SK-N-SH (cell line): Measurements from ENCODE around the gene CR1. TPM values are rescaled to one million over a fixed set of nuclear protein-coding genes. Genes with fewer than 3 reads are reported as not detected.

Experiments used
- CTCF ChIA-PET: fragments of 300-600, 350-600 bp; formaldehyde crosslinking; extraction: SDS; loops from one replicate; lab custom pipeline; 2021; lab: Yijun Ruan, JAX
- POLR2A ChIA-PET: fragments of 350-600 bp; sonication (Branson Sonifier 250); formaldehyde crosslinking; extraction: SDS; loops from one replicate; lab custom pipeline; 2020; ENCODE audit warnings: antibody characterized with exemption, inconsistent platforms; lab: Yijun Ruan, JAX
- DNase-seq: peaks from one replicate; pipeline ENCODE4 v3.0.0; 2012
- H2AFZ ChIP-seq: fragments of 200-600 bp; sonication (generic); 2 replicates; pipeline ENCODE4 v1.8.1; 2016; ENCODE audit warnings: antibody characterized with exemption, mild to moderate bottlenecking, low read depth
- H3F3A ChIP-seq: fragments of 200-600 bp; sonication (generic); replicated peaks from 2 replicates; pipeline ENCODE3; 2016; ENCODE audit warnings: antibody characterized with exemption, mild to moderate bottlenecking; ENCODE audit not compliant: insufficient read depth
- H3K27ac ChIP-seq, 2 experiments: fragments of 200-500 bp in 1 of 2; fragments of 200-600 bp in 1 of 2; sonication (Bioruptor generic) in 1 of 2; sonication (generic), shearing (Covaris generic) in 1 of 2; 2 replicates each; pipeline versions ENCODE4 v1.5.1 to v1.6.1; 2014 to 2016; ENCODE audit warnings: low read depth in 2 of 2, inconsistent platforms in 1 of 2, low read length in 1 of 2, mild to moderate bottlenecking in 1 of 2, mixed read lengths in 1 of 2
- H3K27me3 ChIP-seq: fragments of 200-600 bp; sonication (generic), shearing (Covaris generic); 2 replicates; pipeline ENCODE4 v1.6.1; 2016; ENCODE audit warnings: mixed run types; ENCODE audit not compliant: insufficient read depth
- H3K36me3 ChIP-seq, 2 experiments: fragments of 200-500 bp in 1 of 2; fragments of 200-600 bp in 1 of 2; sonication (Bioruptor generic) in 1 of 2; sonication (generic) in 1 of 2; replicated peaks in 1 of 2; 2 replicates each; pipeline versions ENCODE3 to v1.5.1; 2014 to 2016; ENCODE audit warnings: low read length in 1 of 2, mild to moderate bottlenecking in 1 of 2; ENCODE audit not compliant: insufficient read depth in 2 of 2, control insufficient read depth in 1 of 2
- H3K4me1 ChIP-seq, 2 experiments: fragments of 200-500 bp in 1 of 2; fragments of 200-600 bp in 1 of 2; sonication (Bioruptor generic) in 1 of 2; sonication (generic), shearing (Covaris generic) in 1 of 2; 2 replicates each; pipeline versions ENCODE4 v1.5.1 to v1.6.1; 2014 to 2016; ENCODE audit warnings: low read depth in 1 of 2, low read length in 1 of 2, mixed run types in 1 of 2; ENCODE audit not compliant: insufficient read depth in 2 of 2, control insufficient read depth in 1 of 2
- H3K4me2 ChIP-seq: fragments of 200-600 bp; sonication (generic), shearing (Covaris generic); 2 replicates; pipeline ENCODE4 v1.6.1; 2017; ENCODE audit warnings: mixed run types
- H3K4me3 ChIP-seq, 2 experiments: fragments of 200-500 bp in 1 of 2; fragments of 200-600 bp in 1 of 2; sonication (Bioruptor generic) in 1 of 2; sonication (generic), shearing (Covaris generic) in 1 of 2; 2 replicates each; pipeline versions ENCODE4 v1.5.1 to v1.8.1; 2014 to 2016; ENCODE audit warnings: low read depth in 2 of 2, inconsistent platforms in 1 of 2, low read length in 1 of 2, mild to moderate bottlenecking in 1 of 2, mixed read lengths in 1 of 2, moderate library complexity in 1 of 2
- H3K79me2 ChIP-seq: fragments of 200-600 bp; sonication (generic); 2 replicates; pipeline ENCODE4 v1.8.1; 2017; ENCODE audit warnings: mild to moderate bottlenecking; ENCODE audit not compliant: insufficient read depth
- H3K9ac ChIP-seq: fragments of 200-600 bp; sonication (generic); 2 replicates; pipeline ENCODE4 v1.6.1; 2017; ENCODE audit warnings: mixed run types
- H3K9me2 ChIP-seq: fragments of 200-600 bp; sonication (generic); 2 replicates; pipeline ENCODE4 v1.6.1; 2017; ENCODE audit warnings: mixed run types
- H3K9me3 ChIP-seq: fragments of 200-600 bp; sonication (generic); 2 replicates; pipeline ENCODE4 v1.6.1; 2017; ENCODE audit warnings: mixed run types, mild to moderate bottlenecking, moderate library complexity
- H4K20me1 ChIP-seq: fragments of 200-600 bp; sonication (generic); 2 replicates; pipeline ENCODE4 v1.6.1; 2017; ENCODE audit warnings: mild to moderate bottlenecking, mixed run types; ENCODE audit not compliant: insufficient read depth
- CHD2 ChIP-seq: fragments of 150-350 bp; IDR thresholded peaks from 2 replicates; pipeline ENCODE4 v1.6.1; 2018; ENCODE audit warnings: low read length; ENCODE audit not compliant: partially characterized antibody
- EP300 ChIP-seq, 2 experiments: IDR thresholded peaks; 2 replicates each; pipeline versions ENCODE4 v1.4.0 to v1.6.1; 2012; ENCODE audit warnings: borderline replicate concordance in 1 of 2, low read depth in 1 of 2, low read length in 1 of 2
- FOSL2 ChIP-seq: IDR thresholded peaks from 2 replicates; pipeline ENCODE4 v1.4.0; 2012; ENCODE audit warnings: low read depth, mild to moderate bottlenecking, moderate library complexity, borderline replicate concordance
- FOXJ3 ChIP-seq: sonication (generic); formaldehyde crosslinking; IDR thresholded peaks from 2 replicates; pipeline ENCODE4 v1.5.1; 2020; ENCODE audit warnings: mild to moderate bottlenecking, missing genetic modification reagents
- FOXM1 ChIP-seq: IDR thresholded peaks from 2 replicates; pipeline ENCODE4 v1.4.0; 2012; ENCODE audit warnings: low read depth, mild to moderate bottlenecking
- GABPA ChIP-seq: IDR thresholded peaks from 2 replicates; pipeline ENCODE4 v1.4.0; 2012; ENCODE audit warnings: low read depth, mild to moderate bottlenecking
- GATA2 ChIP-seq: sonication (generic); formaldehyde crosslinking; IDR thresholded peaks from 2 replicates; pipeline ENCODE4 v1.5.0; 2020; ENCODE audit warnings: mild to moderate bottlenecking, missing genetic modification reagents
- MXI1 ChIP-seq: IDR thresholded peaks from 2 replicates; pipeline ENCODE4 v1.6.1; 2012; ENCODE audit warnings: mild to moderate bottlenecking, low read depth, low read length, improper control_type of control experiment
- NRF1 ChIP-seq: IDR thresholded peaks from 2 replicates; pipeline ENCODE4 v1.6.1; 2012; ENCODE audit warnings: low read depth, mild to moderate bottlenecking, low read length
- RFX5 ChIP-seq: IDR thresholded peaks from 2 replicates; pipeline ENCODE4 v1.6.1; 2012; ENCODE audit warnings: mild to moderate bottlenecking, improper control_type of control experiment, low read length
- RXRA ChIP-seq: IDR thresholded peaks from 2 replicates; pipeline ENCODE4 v1.4.0; 2012; ENCODE audit warnings: low read depth, mild to moderate bottlenecking, borderline replicate concordance
- SMC3 ChIP-seq: IDR thresholded peaks from 2 replicates; pipeline ENCODE4 v1.6.1; 2012; ENCODE audit warnings: low read depth, low read length, improper control_type of control experiment
- TAF1 ChIP-seq: IDR thresholded peaks from 2 replicates; pipeline ENCODE4 v1.6.1; 2012; ENCODE audit warnings: low read depth, mild to moderate bottlenecking, low read length, moderate library complexity, borderline replicate concordance
- TCF12 ChIP-seq: IDR thresholded peaks from 2 replicates; pipeline ENCODE4 v1.4.0; 2012
- ZBTB33 ChIP-seq: IDR thresholded peaks from 2 replicates; pipeline ENCODE4 v1.4.0; 2012; ENCODE audit warnings: low read depth, borderline replicate concordance
- WGBS: methylation state at CpG from one replicate; pipeline ENCODE4 v1.1.6; 2017; ENCODE audit warnings: low lambda C conversion rate; 5-methylcytosine and 5-hydroxymethylcytosine counted together
- polyA plus RNA-seq, 3 experiments: library from polyadenylated mRNA; depleted of rRNA; stranded (reverse); fragments of >200 nt; gene quantifications; 2 replicates each; pipeline ENCODE4 v1.2.3, GENCODE V29; 2012
- TF ChIP-seq, protein P1 (sequence below): IDR thresholded peaks from 2 replicates; pipeline ENCODE4; 2012
- TF ChIP-seq, protein P2 (sequence below): fragments of 200-600 bp; sonication (generic); IDR thresholded peaks from 2 replicates; pipeline ENCODE4 v1.6.1; 2017; ENCODE audit warnings: antibody characterized with exemption, mild to moderate bottlenecking, moderate library complexity
- TF ChIP-seq, protein P3 (sequence below): fragments of 150-350 bp; IDR thresholded peaks from 2 replicates; pipeline ENCODE4 v1.6.1; 2016; ENCODE audit warnings: mild to moderate bottlenecking, low read depth, low read length
- TF ChIP-seq, protein P4 (sequence below): fragments of 150-350 bp; IDR thresholded peaks from 2 replicates; pipeline ENCODE4 v1.6.1; 2017; ENCODE audit warnings: antibody characterized with exemption, low read length, low read depth, borderline replicate concordance

CR1 gene
- polyA plus RNA-seq, 1 of the 3 experiments (the other 2 are of a cell fraction): not detected

GRCh38 chr1:207673399-207673798 lies 177.4 kb downstream of the CR1 start:
- Histone ChIP-seq H3K36me3 (no peaks in the 10 kb centered on the region), H3K4me2 (no peak overlapping the region), H4K20me1 (no peaks in the 10 kb centered on the region), H3K79me2 (no peaks in the 10 kb centered on the region), H3K9ac (no peak overlapping the region), H3K9me2 (no peaks in the 10 kb centered on the region), H3K27ac (no peak overlapping the region), H3K27me3 (peaks cover 32% of the 10 kb centered on the region), H3K9me3 (no peaks in the 10 kb centered on the region), H2AFZ (no peak overlapping the region), H3F3A (no peaks in the 10 kb centered on the region), H3K4me3 (no peak overlapping the region), H3K4me1 (no peaks in the 10 kb centered on the region)
- POLR2A ChIA-PET: no interaction called here
- no peak for DNase-seq
- 29% methylated on average over 6 of the region's 6 CpGs for WGBS
- TF ChIP-seq MXI1: no peak
- no peak for TF ChIP-seq RXRA
- no peak for TF ChIP-seq FOSL2
- TF ChIP-seq FOXM1: no peak
- no peak for TF ChIP-seq FOXJ3 (CRISPR knock-in tag)
- TF ChIP-seq, protein P1, sequence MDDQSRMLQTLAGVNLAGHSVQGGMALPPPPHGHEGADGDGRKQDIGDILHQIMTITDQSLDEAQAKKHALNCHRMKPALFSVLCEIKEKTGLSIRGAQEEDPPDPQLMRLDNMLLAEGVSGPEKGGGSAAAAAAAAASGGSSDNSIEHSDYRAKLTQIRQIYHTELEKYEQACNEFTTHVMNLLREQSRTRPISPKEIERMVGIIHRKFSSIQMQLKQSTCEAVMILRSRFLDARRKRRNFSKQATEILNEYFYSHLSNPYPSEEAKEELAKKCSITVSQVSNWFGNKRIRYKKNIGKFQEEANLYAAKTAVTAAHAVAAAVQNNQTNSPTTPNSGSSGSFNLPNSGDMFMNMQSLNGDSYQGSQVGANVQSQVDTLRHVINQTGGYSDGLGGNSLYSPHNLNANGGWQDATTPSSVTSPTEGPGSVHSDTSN: no peak
- TF ChIP-seq, protein P2, sequence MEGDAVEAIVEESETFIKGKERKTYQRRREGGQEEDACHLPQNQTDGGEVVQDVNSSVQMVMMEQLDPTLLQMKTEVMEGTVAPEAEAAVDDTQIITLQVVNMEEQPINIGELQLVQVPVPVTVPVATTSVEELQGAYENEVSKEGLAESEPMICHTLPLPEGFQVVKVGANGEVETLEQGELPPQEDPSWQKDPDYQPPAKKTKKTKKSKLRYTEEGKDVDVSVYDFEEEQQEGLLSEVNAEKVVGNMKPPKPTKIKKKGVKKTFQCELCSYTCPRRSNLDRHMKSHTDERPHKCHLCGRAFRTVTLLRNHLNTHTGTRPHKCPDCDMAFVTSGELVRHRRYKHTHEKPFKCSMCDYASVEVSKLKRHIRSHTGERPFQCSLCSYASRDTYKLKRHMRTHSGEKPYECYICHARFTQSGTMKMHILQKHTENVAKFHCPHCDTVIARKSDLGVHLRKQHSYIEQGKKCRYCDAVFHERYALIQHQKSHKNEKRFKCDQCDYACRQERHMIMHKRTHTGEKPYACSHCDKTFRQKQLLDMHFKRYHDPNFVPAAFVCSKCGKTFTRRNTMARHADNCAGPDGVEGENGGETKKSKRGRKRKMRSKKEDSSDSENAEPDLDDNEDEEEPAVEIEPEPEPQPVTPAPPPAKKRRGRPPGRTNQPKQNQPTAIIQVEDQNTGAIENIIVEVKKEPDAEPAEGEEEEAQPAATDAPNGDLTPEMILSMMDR: no peak
- TF ChIP-seq NRF1: no peak
- no peak for TF ChIP-seq CHD2
- no peak for TF ChIP-seq EP300 (IDR thresholded peaks at IDR 0.05; ENCODE audit: borderline replicate concordance in 1 of 2, low read depth in 1 of 2, low read length in 1 of 2)
- no peak for TF ChIP-seq TAF1
- no peak for TF ChIP-seq RFX5
- no peak for TF ChIP-seq GABPA
- CTCF ChIA-PET: interaction anchor here (0.6 to 1.6 kb wide), 3 partner anchors 25 to 53 kb away, joined by 3 to 4 read pairs (median 3); no protein-coding TSS in a partner anchor

DNA sequence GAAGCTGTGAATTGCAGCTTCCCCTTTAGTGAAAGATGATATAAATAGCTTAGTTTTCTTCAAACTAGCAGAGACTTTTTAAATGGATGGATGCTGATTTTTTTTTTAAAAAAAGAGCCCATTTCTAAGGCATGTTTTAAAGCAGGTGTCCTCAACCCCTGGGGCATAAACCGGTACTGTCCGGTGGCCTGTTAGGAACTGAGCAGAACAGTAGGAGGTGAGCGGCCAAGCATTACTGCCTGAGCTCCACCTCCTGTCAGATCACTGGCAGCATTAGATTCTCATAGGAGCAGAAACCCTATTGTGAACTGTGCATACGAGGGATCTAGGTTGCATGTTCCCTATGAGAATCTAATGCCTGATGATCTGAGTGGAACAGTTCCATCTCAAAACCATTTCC lies 180.2 kb downstream of the CR1 start:
- H3K9me3 ChIP-seq: no peaks in the 10 kb centered on the region
- no peak overlapping the region for H3K9ac ChIP-seq
- H3K79me2 ChIP-seq: no peaks in the 10 kb centered on the region
- no peaks in the 10 kb centered on the region for H3F3A ChIP-seq
- H3K9me2 ChIP-seq: no peaks in the 10 kb centered on the region
- no peak overlapping the region for H2AFZ ChIP-seq
- H3K4me2 ChIP-seq: no peak overlapping the region
- H3K4me3 ChIP-seq: no peak overlapping the region
- H3K36me3 ChIP-seq: no peaks in the 10 kb centered on the region
- 37% methylated on average over 4 of the region's 4 CpGs for WGBS
- no peaks in the 10 kb centered on the region for H4K20me1 ChIP-seq
- peaks cover 4% of the 10 kb centered on the region; the same call in 1 of the 2 replicates for H3K27me3 ChIP-seq
- H3K4me1 ChIP-seq: no peaks in the 10 kb centered on the region
- ChIA-PET POLR2A (no interaction called here), CTCF (interaction anchor here (0.6 to 0.9 kb wide), 3 partner anchors 8 to 87 kb away, joined by 3 to 5 read pairs (median 3); no protein-coding TSS in a partner anchor)
- DNase-seq: no peak
- H3K27ac ChIP-seq: no peak overlapping the region
- TF ChIP-seq, protein P3, sequence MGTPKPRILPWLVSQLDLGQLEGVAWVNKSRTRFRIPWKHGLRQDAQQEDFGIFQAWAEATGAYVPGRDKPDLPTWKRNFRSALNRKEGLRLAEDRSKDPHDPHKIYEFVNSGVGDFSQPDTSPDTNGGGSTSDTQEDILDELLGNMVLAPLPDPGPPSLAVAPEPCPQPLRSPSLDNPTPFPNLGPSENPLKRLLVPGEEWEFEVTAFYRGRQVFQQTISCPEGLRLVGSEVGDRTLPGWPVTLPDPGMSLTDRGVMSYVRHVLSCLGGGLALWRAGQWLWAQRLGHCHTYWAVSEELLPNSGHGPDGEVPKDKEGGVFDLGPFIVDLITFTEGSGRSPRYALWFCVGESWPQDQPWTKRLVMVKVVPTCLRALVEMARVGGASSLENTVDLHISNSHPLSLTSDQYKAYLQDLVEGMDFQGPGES: no peak
- no peak for TF ChIP-seq ZBTB33
- TF ChIP-seq GATA2 (CRISPR knock-in tag): no peak
- no peak for TF ChIP-seq MXI1
- no peak for TF ChIP-seq SMC3
- TF ChIP-seq, protein P2: no peak
- no peak for TF ChIP-seq TCF12
- TF ChIP-seq, protein P4, sequence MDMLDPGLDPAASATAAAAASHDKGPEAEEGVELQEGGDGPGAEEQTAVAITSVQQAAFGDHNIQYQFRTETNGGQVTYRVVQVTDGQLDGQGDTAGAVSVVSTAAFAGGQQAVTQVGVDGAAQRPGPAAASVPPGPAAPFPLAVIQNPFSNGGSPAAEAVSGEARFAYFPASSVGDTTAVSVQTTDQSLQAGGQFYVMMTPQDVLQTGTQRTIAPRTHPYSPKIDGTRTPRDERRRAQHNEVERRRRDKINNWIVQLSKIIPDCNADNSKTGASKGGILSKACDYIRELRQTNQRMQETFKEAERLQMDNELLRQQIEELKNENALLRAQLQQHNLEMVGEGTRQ: no peak
